GM12801 (cell line): ENCODE measurements around the gene FAM20B.

Source experiments
- CTCF ChIP-seq: IDR thresholded peaks from one replicate; pipeline ENCODE4 v1.5.1; 2011; ENCODE audit warnings: control low read depth; ENCODE audit not compliant: insufficient read length; ENCODE audit errors: extremely low read depth

Gene FAM20B

GRCh38 chr1:179036844-179037465, 11.3 kb downstream of the FAM20B start:
- no peak for TF ChIP-seq CTCF

- TF ChIP-seq CTCF: no peak
Observed at GRCh38 chr1:179038528-179039281, 13.0 kb downstream of the FAM20B start.

GRCh38 chr1:179042087-179042486, 16.4 kb downstream of the FAM20B start:
- no peak for TF ChIP-seq CTCF

GRCh38 chr1:179042700-179043099, 17.0 kb downstream of the FAM20B start:
- no peak for TF ChIP-seq CTCF

- TF ChIP-seq CTCF: no peak
Observed at GRCh38 chr1:179043266-179043665, 17.6 kb downstream of the FAM20B start.

GRCh38 chr1:179043907-179044306, 18.2 kb downstream of the FAM20B start:
- no peak for TF ChIP-seq CTCF

- no peak for TF ChIP-seq CTCF
Observed at GRCh38 chr1:179046808-179047635, 21.3 kb downstream of the FAM20B start.
